Neural cell (in vitro differentiated cells): ENCODE results near the gene TRAF2. TPM values are rescaled to one million over a fixed set of nuclear protein-coding genes. Genes with fewer than 3 reads are reported as not detected.

ENCODE experiments used
- H2AFZ ChIP-seq: fragments of 200-600, 300-800 bp; sonication (generic), shearing (Covaris generic); 2 replicates; pipeline ENCODE4 v1.6.0; 2014; ENCODE audit warnings: low read depth, mild to moderate bottlenecking, antibody characterized with exemption, low read length, moderate library complexity
- H3F3A ChIP-seq: fragments of 200-600 bp; shearing (Covaris generic); 2 replicates; pipeline ENCODE4 v1.6.1; 2016; ENCODE audit warnings: mild to moderate bottlenecking, moderate library complexity, mixed read lengths, antibody characterized with exemption, low read length; ENCODE audit not compliant: insufficient read depth, poor library complexity, severe bottlenecking
- H3K27ac ChIP-seq: fragments of 200-600, 300-800 bp; sonication (generic), shearing (Covaris generic); 2 replicates; pipeline ENCODE4 v1.5.1; 2014; ENCODE audit warnings: mild to moderate bottlenecking, low read length, moderate library complexity
- H3K27me3 ChIP-seq: fragments of 300-800, 200-600 bp; sonication (generic), shearing (Covaris generic); 2 replicates; pipeline ENCODE4 v1.6.0; 2014; ENCODE audit warnings: mild to moderate bottlenecking, low read depth, low read length, moderate library complexity; ENCODE audit not compliant: insufficient read depth
- H3K36me3 ChIP-seq: fragments of 300-800, 200-600 bp; sonication (generic), shearing (Covaris generic); 2 replicates; pipeline ENCODE4 v1.5.1; 2014; ENCODE audit warnings: mild to moderate bottlenecking, antibody characterized with exemption, low read length, moderate library complexity; ENCODE audit not compliant: insufficient read depth
- H3K4me2 ChIP-seq: fragments of 300-800, 200-600 bp; sonication (generic), shearing (Covaris generic); 2 replicates; pipeline ENCODE4 v1.6.0; 2014; ENCODE audit warnings: mild to moderate bottlenecking, low read length
- H3K4me3 ChIP-seq: fragments of 300-800, 200-600 bp; sonication (generic), shearing (Covaris generic); 2 replicates; pipeline ENCODE4 v1.5.1; 2014; ENCODE audit warnings: mild to moderate bottlenecking, low read length, moderate library complexity
- H3K79me2 ChIP-seq: fragments of 200-600 bp; shearing (Covaris generic); replicated peaks from 2 replicates; pipeline ENCODE4 v1.6.0; 2014; ENCODE audit warnings: mild to moderate bottlenecking, low read length, moderate library complexity; ENCODE audit not compliant: insufficient read depth
- H3K9ac ChIP-seq: fragments of 300-800, 200-600 bp; sonication (generic), shearing (Covaris generic); 2 replicates; pipeline ENCODE4 v1.6.1; 2016; ENCODE audit warnings: mild to moderate bottlenecking, low read length, mixed read lengths
- H3K9me2 ChIP-seq: fragments of 200-600 bp; shearing (Covaris generic); 2 replicates; pipeline ENCODE4 v1.6.1; 2016; ENCODE audit warnings: mild to moderate bottlenecking, low read length, mixed read lengths; ENCODE audit not compliant: insufficient read depth
- H3K9me3 ChIP-seq: fragments of 200-600, 300-800 bp; sonication (generic), shearing (Covaris generic); 2 replicates; pipeline ENCODE4 v1.6.1; 2016; ENCODE audit warnings: mild to moderate bottlenecking, mixed run types, low read length, moderate library complexity, mixed read lengths
- H4K20me1 ChIP-seq: fragments of 200-600 bp; shearing (Covaris generic); 2 replicates; pipeline ENCODE4 v1.6.1; 2016; ENCODE audit warnings: mild to moderate bottlenecking, mixed run types; ENCODE audit not compliant: insufficient read depth
- EP300 ChIP-seq: fragments of 450-650 bp; conservative IDR thresholded peaks from 2 replicates; pipeline ENCODE4 v1.6.1; 2014; ENCODE audit warnings: antibody characterized with exemption, mild to moderate bottlenecking, moderate library complexity; ENCODE audit not compliant: poor library complexity, severe bottlenecking
- EZH2 ChIP-seq: fragments of 200-600, 300-800 bp; shearing (Covaris generic), sonication (generic); IDR thresholded peaks from 2 replicates; pipeline ENCODE4 v1.6.1; 2014; ENCODE audit warnings: antibody characterized with exemption, low read length, borderline replicate concordance, mild to moderate bottlenecking; ENCODE audit not compliant: insufficient read depth, poor library complexity, severe bottlenecking
- MXI1 ChIP-seq: fragments of 450-650 bp; conservative IDR thresholded peaks from 2 replicates; pipeline ENCODE4 v1.6.1; 2014; ENCODE audit warnings: antibody characterized with exemption, mild to moderate bottlenecking; ENCODE audit not compliant: poor library complexity, severe bottlenecking
- POLR2AphosphoS5 ChIP-seq: IDR thresholded peaks from 2 replicates; pipeline ENCODE4 v1.6.1; 2012
- RAD21 ChIP-seq: fragments of 450-650 bp; conservative IDR thresholded peaks from 2 replicates; pipeline ENCODE4 v1.6.1; 2014; ENCODE audit warnings: antibody characterized with exemption, mild to moderate bottlenecking, moderate library complexity
- SMC3 ChIP-seq: fragments of 450-650 bp; conservative IDR thresholded peaks from 2 replicates; pipeline ENCODE4 v1.6.1; 2014; ENCODE audit warnings: antibody characterized with exemption, mild to moderate bottlenecking, moderate library complexity; ENCODE audit not compliant: poor library complexity
- TAF1 ChIP-seq: IDR thresholded peaks from 2 replicates; pipeline ENCODE4 v1.6.1; 2012; ENCODE audit warnings: low read depth
- polyA plus RNA-seq: library from polyadenylated mRNA; depleted of rRNA; stranded (reverse); fragments of >200 nt; gene quantifications from 2 replicates; pipeline ENCODE4 v1.2.3, GENCODE V29; 2014
- TF ChIP-seq, protein P1 (sequence below): IDR thresholded peaks from 2 replicates; pipeline ENCODE4 v1.6.1; 2012; ENCODE audit warnings: borderline replicate concordance
- TF ChIP-seq, protein P2 (sequence below): fragments of 450-650 bp; IDR thresholded peaks from 2 replicates; pipeline ENCODE4 v1.5.1; 2014; ENCODE audit warnings: antibody characterized with exemption, mild to moderate bottlenecking, moderate library complexity; ENCODE audit not compliant: poor library complexity, severe bottlenecking

TRAF2 gene
- polyA plus RNA-seq, 1 donor from 2014 or later = 14.6 TPM

DNA sequence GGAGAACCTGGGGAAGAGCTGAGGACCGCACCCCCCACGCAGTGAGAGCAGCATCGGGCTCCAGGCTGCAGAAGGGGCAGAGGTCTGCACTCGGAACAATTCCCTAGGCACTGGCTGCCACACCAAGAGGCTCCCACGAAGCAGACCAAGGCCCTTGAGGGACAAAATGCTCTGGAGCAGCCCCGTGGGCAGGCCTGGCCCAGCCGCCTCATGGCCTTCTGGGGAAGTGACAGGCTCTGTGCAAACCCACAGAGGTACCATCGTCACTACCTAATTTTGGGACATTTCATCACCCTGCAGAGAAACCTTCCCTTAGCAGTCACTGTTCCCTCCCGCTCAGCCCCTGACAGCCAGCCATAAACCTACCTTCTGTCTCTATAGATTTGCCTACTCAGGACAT, 42.3 kb downstream of the TRAF2 start:
- no peak overlapping the region for H3K9ac ChIP-seq
- H3K36me3 ChIP-seq = no peaks in the 10 kb centered on the region

DNA sequence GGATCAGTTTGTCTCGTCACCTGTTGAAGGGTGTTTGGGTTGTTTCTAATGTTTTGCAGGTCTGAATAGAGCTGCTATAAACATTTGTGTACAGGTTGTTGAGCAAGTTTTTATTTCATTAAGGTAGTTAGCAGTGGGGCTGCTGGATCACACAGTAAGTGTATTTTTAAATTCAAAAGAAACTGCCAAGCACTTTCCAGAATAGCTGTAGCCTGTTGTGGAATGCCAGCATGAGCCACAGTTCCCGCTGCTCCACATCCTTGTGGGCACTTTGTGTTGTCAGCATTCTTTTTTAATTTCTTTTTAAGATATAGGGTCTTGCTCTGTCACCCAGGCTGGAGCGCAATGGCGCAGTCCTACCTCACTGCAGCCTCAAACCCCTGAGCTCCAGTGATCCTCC, 43.7 kb downstream of the TRAF2 start:
- Histone ChIP-seq H3K4me3 (no peak overlapping the region), H3K9me3 (no peaks in the 10 kb centered on the region), H3K27me3 (no peaks in the 10 kb centered on the region), H3K4me2 (no peak overlapping the region), H3K27ac (no peak overlapping the region), H2AFZ (no peak overlapping the region), H4K20me1 (no peaks in the 10 kb centered on the region), H3F3A (no peaks in the 10 kb centered on the region), H3K9ac (no peak overlapping the region), H3K36me3 (no peaks in the 10 kb centered on the region), H3K9me2 (no peaks in the 10 kb centered on the region), H3K79me2 (no peaks in the 10 kb centered on the region)
- TF ChIP-seq, protein P1, sequence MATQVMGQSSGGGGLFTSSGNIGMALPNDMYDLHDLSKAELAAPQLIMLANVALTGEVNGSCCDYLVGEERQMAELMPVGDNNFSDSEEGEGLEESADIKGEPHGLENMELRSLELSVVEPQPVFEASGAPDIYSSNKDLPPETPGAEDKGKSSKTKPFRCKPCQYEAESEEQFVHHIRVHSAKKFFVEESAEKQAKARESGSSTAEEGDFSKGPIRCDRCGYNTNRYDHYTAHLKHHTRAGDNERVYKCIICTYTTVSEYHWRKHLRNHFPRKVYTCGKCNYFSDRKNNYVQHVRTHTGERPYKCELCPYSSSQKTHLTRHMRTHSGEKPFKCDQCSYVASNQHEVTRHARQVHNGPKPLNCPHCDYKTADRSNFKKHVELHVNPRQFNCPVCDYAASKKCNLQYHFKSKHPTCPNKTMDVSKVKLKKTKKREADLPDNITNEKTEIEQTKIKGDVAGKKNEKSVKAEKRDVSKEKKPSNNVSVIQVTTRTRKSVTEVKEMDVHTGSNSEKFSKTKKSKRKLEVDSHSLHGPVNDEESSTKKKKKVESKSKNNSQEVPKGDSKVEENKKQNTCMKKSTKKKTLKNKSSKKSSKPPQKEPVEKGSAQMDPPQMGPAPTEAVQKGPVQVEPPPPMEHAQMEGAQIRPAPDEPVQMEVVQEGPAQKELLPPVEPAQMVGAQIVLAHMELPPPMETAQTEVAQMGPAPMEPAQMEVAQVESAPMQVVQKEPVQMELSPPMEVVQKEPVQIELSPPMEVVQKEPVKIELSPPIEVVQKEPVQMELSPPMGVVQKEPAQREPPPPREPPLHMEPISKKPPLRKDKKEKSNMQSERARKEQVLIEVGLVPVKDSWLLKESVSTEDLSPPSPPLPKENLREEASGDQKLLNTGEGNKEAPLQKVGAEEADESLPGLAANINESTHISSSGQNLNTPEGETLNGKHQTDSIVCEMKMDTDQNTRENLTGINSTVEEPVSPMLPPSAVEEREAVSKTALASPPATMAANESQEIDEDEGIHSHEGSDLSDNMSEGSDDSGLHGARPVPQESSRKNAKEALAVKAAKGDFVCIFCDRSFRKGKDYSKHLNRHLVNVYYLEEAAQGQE = no peak
- TF ChIP-seq EZH2 = no peak
- TF ChIP-seq SMC3 = no peak
- TF ChIP-seq RAD21 = no peak
- no peak for TF ChIP-seq TAF1
- TF ChIP-seq, protein P2, sequence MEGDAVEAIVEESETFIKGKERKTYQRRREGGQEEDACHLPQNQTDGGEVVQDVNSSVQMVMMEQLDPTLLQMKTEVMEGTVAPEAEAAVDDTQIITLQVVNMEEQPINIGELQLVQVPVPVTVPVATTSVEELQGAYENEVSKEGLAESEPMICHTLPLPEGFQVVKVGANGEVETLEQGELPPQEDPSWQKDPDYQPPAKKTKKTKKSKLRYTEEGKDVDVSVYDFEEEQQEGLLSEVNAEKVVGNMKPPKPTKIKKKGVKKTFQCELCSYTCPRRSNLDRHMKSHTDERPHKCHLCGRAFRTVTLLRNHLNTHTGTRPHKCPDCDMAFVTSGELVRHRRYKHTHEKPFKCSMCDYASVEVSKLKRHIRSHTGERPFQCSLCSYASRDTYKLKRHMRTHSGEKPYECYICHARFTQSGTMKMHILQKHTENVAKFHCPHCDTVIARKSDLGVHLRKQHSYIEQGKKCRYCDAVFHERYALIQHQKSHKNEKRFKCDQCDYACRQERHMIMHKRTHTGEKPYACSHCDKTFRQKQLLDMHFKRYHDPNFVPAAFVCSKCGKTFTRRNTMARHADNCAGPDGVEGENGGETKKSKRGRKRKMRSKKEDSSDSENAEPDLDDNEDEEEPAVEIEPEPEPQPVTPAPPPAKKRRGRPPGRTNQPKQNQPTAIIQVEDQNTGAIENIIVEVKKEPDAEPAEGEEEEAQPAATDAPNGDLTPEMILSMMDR = no peak

More for the DNA sequence above, 42.3 kb downstream of the TRAF2 start:
- H3K4me3 ChIP-seq = no peak overlapping the region
- H4K20me1 ChIP-seq = no peaks in the 10 kb centered on the region
- no peak overlapping the region for H3K4me2 ChIP-seq
- no peaks in the 10 kb centered on the region for H3K9me3 ChIP-seq
- H2AFZ ChIP-seq = no peak overlapping the region
- no peaks in the 10 kb centered on the region for H3K27me3 ChIP-seq
- no peaks in the 10 kb centered on the region for H3K79me2 ChIP-seq
- no peaks in the 10 kb centered on the region for H3F3A ChIP-seq
- no peak for TF ChIP-seq EZH2
- no peaks in the 10 kb centered on the region for H3K9me2 ChIP-seq
- no peak overlapping the region for H3K27ac ChIP-seq

DNA sequence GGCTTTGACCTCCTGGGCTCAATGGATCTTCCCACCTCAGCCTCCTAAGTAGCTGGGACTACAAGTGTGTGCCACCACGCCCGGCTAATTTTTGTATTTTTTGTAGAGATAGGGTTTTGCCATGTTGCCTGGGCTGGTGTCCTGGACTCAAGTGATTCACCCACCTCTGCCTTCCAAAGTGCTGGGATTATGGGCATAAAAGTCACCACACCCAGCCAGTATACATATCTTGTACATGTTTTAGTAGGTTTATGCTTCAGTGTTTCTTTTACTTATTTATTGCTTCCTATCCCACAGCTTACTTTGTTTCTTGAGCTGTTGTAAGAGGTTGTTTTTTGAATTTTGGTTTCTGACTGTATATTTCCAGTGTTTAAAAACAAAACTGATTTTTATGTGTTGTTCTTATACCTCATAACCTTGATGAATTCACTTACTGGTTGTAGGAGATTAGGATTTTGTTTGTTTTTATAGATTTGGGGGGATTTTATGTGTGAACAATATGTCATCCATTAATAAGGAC, 45.4 kb downstream of the TRAF2 start:
- H3F3A ChIP-seq = no peaks in the 10 kb centered on the region
- H3K36me3 ChIP-seq = no peaks in the 10 kb centered on the region
- H3K9ac ChIP-seq = no peak overlapping the region
- H3K9me3 ChIP-seq = no peaks in the 10 kb centered on the region
- H4K20me1 ChIP-seq = no peaks in the 10 kb centered on the region
- no peak overlapping the region for H3K4me2 ChIP-seq
- H3K4me3 ChIP-seq = no peak overlapping the region
- no peak overlapping the region for H3K27ac ChIP-seq
- no peaks in the 10 kb centered on the region for H3K79me2 ChIP-seq
- H2AFZ ChIP-seq = no peak overlapping the region
- no peak for TF ChIP-seq EP300
- no peak for TF ChIP-seq POLR2AphosphoS5
- no peak for TF ChIP-seq EZH2
- no peak for TF ChIP-seq MXI1
- TF ChIP-seq, protein P2 = no peak
- TF ChIP-seq TAF1 = no peak
- TF ChIP-seq SMC3 = no peak
- TF ChIP-seq, protein P1 = no peak
- TF ChIP-seq RAD21 = no peak
- no peaks in the 10 kb centered on the region for H3K9me2 ChIP-seq
- no peaks in the 10 kb centered on the region for H3K27me3 ChIP-seq
